Cardiac muscle cell (in vitro differentiated cells and primary cell): ENCODE results near the gene ADAMTSL1. TPM values are rescaled to one million over a fixed set of nuclear protein-coding genes. Genes with fewer than 3 reads are reported as not detected.

Experiments used
- DNase-seq, 2 donors: peaks; one replicate each; pipeline versions ENCODE4 v3.0.0 to v3.0.0-alpha.2; 2010 to 2017; ENCODE audit warnings: low read depth in 1 of 2, low spot score in 1 of 2
- H3K27ac ChIP-seq: fragments of 200-600 bp; sonication (generic); 2 replicates; pipeline ENCODE4 v1.5.1; 2016
- H3K27me3 ChIP-seq: fragments of 200-600 bp; sonication (generic); 2 replicates; pipeline ENCODE4 v1.6.0; 2016; ENCODE audit warnings: control low read depth
- H3K36me3 ChIP-seq: fragments of 200-600 bp; sonication (generic); 2 replicates; pipeline ENCODE4 v1.5.1; 2016; ENCODE audit warnings: control low read depth
- H3K4me1 ChIP-seq: fragments of 200-600 bp; sonication (generic); 2 replicates; pipeline ENCODE4 v1.8.1; 2017; ENCODE audit warnings: low read depth, mild to moderate bottlenecking, mixed run types
- H3K4me3 ChIP-seq: fragments of 200-600 bp; sonication (generic); 2 replicates; pipeline ENCODE4 v1.5.1; 2016; ENCODE audit warnings: mild to moderate bottlenecking
- H3K9me3 ChIP-seq: fragments of 200-600 bp; sonication (generic); 2 replicates; pipeline ENCODE4 v1.5.1; 2017; ENCODE audit warnings: low read depth, mild to moderate bottlenecking, control low read depth
- CTCF ChIP-seq: IDR thresholded peaks from 2 replicates; pipeline ENCODE4 v1.5.1; 2012; ENCODE audit warnings: low read depth, mild to moderate bottlenecking, low read length
- polyA plus RNA-seq: library from polyadenylated mRNA; unstranded; fragments of >200 nt; fragmentation: Nextera tagmentation; extraction: Ambion mirVana; gene quantifications from 2 replicates; pipeline ENCODE4 v1.2.1, GENCODE V29; 2016
- total RNA-seq: library from RNA; depleted of rRNA; stranded (reverse); fragments of >200 nt; gene quantifications from 2 replicates; pipeline ENCODE4 v1.2.3, GENCODE V29; 2016

ADAMTSL1 gene
- total and polyA plus RNA-seq, 2 experiments from 2014 or later = 12.6 to 63.0 TPM

GRCh38 chr9:18921366-18922075, 447.6 kb downstream of the ADAMTSL1 start:
- H3K27ac ChIP-seq = no peak overlapping the region

GRCh38 chr9:18922161-18922885, 448.4 kb downstream of the ADAMTSL1 start:
- DNase-seq = no peak
- no peaks in the 10 kb centered on the region for H3K9me3 ChIP-seq
- peaks cover 8% of the 10 kb centered on the region for H3K4me1 ChIP-seq
- H3K27me3 ChIP-seq = no peaks in the 10 kb centered on the region
- no peak for TF ChIP-seq CTCF
- no peak overlapping the region for H3K27ac ChIP-seq
- no peaks in the 10 kb centered on the region for H3K36me3 ChIP-seq
- H3K4me3 ChIP-seq = no peak overlapping the region

More at GRCh38 chr9:18921366-18922075, 447.6 kb downstream of the ADAMTSL1 start:
- DNase-seq = no peak
- H3K27me3 ChIP-seq = no peaks in the 10 kb centered on the region
- no peaks in the 10 kb centered on the region for H3K9me3 ChIP-seq
- no peak overlapping the region for H3K4me3 ChIP-seq
- no peak for TF ChIP-seq CTCF
- H3K4me1 ChIP-seq = peaks cover 8% of the 10 kb centered on the region
- no peaks in the 10 kb centered on the region for H3K36me3 ChIP-seq

GRCh38 chr9:18923167-18923566, 449.2 kb downstream of the ADAMTSL1 start:
- H3K9me3 ChIP-seq = no peaks in the 10 kb centered on the region
- no peaks in the 10 kb centered on the region for H3K27me3 ChIP-seq
- H3K36me3 ChIP-seq = no peaks in the 10 kb centered on the region
- no peak overlapping the region for H3K27ac ChIP-seq
- no peak overlapping the region for H3K4me3 ChIP-seq
- no peak for DNase-seq
- peaks cover 8% of the 10 kb centered on the region for H3K4me1 ChIP-seq
- no peak for TF ChIP-seq CTCF

- Histone ChIP-seq H3K4me3 (no peak overlapping the region), H3K9me3 (no peaks in the 10 kb centered on the region), H3K4me1 (peaks cover 8% of the 10 kb centered on the region), H3K27me3 (no peaks in the 10 kb centered on the region), H3K27ac (no peak overlapping the region), H3K36me3 (no peaks in the 10 kb centered on the region)
- no peak for DNase-seq
- no peak for TF ChIP-seq CTCF
Observed at GRCh38 chr9:18923671-18924430, 449.9 kb downstream of the ADAMTSL1 start.

- Histone ChIP-seq H3K4me1 (peaks cover 8% of the 10 kb centered on the region), H3K27ac (no peak overlapping the region), H3K36me3 (no peaks in the 10 kb centered on the region), H3K27me3 (no peaks in the 10 kb centered on the region), H3K4me3 (no peak overlapping the region), H3K9me3 (no peaks in the 10 kb centered on the region)
- no peak for DNase-seq
- TF ChIP-seq CTCF = no peak
Observed at GRCh38 chr9:18925880-18926279, 451.9 kb downstream of the ADAMTSL1 start.
